Occipital lobe (tissue), 3 donors: ENCODE data around the gene TBC1D3G. TPM values are rescaled to one million over a fixed set of nuclear protein-coding genes. Genes with fewer than 3 reads are reported as not detected.
"Not testable (repeated sequence)": the region's sequence is repeated elsewhere in the genome, so short reads cannot be mapped to it uniquely, and the experiment has no call there.

Source experiments
- DNase-seq: peaks from one replicate; lab custom pipeline; 2025; lab: John Stamatoyannopoulos, UW
- small RNA-seq: library from RNA; depleted of rRNA; stranded (forward); fragments of <200 nt; gene quantifications from one replicate; pipeline ENCODE3, GENCODE V24; 2014
- total RNA-seq: library from RNA; depleted of rRNA; stranded (reverse); fragments of >200 nt; gene quantifications from one replicate; pipeline ENCODE4 v1.2.3, GENCODE V29; 2014

Gene TBC1D3G
- not detected for total RNA-seq

GRCh38 chr17:36323584-36323983 lies at the start of gene TBC1D3G:
TBC1D3G (plus strand) TSS chr17:36323884; CDS start chr17:36325412, 1,528 bp downstream.
- not testable (repeated sequence) for DNase-seq

- not testable (repeated sequence) for DNase-seq
Measured at GRCh38 chr17:36283256-36283655, 40.4 kb upstream of the TBC1D3G start.

- not testable (repeated sequence) for DNase-seq
Measured at GRCh38 chr17:36284219-36284618, 39.5 kb upstream of the TBC1D3G start.

- DNase-seq: not testable (repeated sequence)
Measured at GRCh38 chr17:36289965-36290612, 33.6 kb upstream of the TBC1D3G start.

GRCh38 chr17:36295161-36295560 lies 28.5 kb upstream of the TBC1D3G start:
- not testable (repeated sequence) for DNase-seq

- DNase-seq: not testable (repeated sequence)
Measured at GRCh38 chr17:36315736-36316135, 7.9 kb upstream of the TBC1D3G start.

GRCh38 chr17:36362496-36362895 lies 38.8 kb downstream of the TBC1D3G start:
- not testable (repeated sequence) for DNase-seq

- not testable (repeated sequence) for DNase-seq
Measured at GRCh38 chr17:36375938-36376337, 52.3 kb downstream of the TBC1D3G start.

Small RNA genes lying within 50 kb of the gene (small RNA-seq; reads per million reads assigned to genes)
- not detected for gene RF00019

Other genes with a start within 250 kb of the TBC1D3G start
- gene CCL3, start 233.7 kb upstream of the TBC1D3G start, total RNA-seq: 7.2 TPM
- gene CCL4, start 220.1 kb upstream of the TBC1D3G start, total RNA-seq: 4.1 TPM
- gene TBC1D3B, start 147.2 kb upstream of the TBC1D3G start, total RNA-seq: 1.9 TPM
- 4.8 TPM for gene CCL3L1, start 127.1 kb upstream of the TBC1D3G start, total RNA-seq
- 17.3 TPM for gene CCL4L2, start 112.8 kb upstream of the TBC1D3G start, total RNA-seq
- 0.62 TPM for gene TBC1D3I, start 59.3 kb upstream of the TBC1D3G start, total RNA-seq
- gene TBC1D3H, start 64.6 kb downstream of the TBC1D3G start, total RNA-seq: not detected
- 44.6 TPM for gene ZNHIT3, start 162.8 kb downstream of the TBC1D3G start, total RNA-seq
- 33.8 TPM for gene MYO19, start 211.0 kb downstream of the TBC1D3G start, total RNA-seq
- gene PIGW, start 211.1 kb downstream of the TBC1D3G start, total RNA-seq: 7.0 TPM
- gene GGNBP2, start 221.0 kb downstream of the TBC1D3G start, total RNA-seq: 60.7 TPM